ENCODE measurements around the gene C2CD3. TPM values are rescaled to one million over a fixed set of nuclear protein-coding genes. Genes with fewer than 3 reads are reported as not detected.

C2CD3 gene
- total and polyA plus RNA-seq, 9 of the 15 experiments (the other 6 are each of a cell fraction or from before 2014, with no cell fraction given): 4.4 to 20.2 (median 15.4) TPM

DNA sequence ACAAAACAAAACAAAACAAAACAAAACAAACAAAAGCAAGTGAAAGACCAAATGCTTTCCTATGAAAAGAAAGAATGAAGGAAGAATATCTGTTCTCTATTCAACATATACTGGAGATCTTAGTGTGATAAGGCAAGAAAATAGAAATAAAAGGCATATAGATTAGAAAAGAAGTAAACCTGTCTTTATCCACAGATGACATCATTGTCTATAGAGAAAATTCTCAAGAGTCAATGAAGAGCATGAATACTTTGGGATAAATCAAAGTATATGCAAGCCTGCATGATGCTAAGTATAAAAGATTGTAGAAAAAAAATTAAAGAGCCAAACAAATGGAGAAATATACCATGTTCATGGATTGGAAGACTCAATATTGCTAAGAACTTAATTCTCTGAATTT is 17.6 kb downstream of the C2CD3 start:
- no peak for DNase-seq (ENCODE audit: extremely low read depth in 1 of 4, low spot score in 3 of 4)
- intact Hi-C loops (cut with micrococcal nuclease) (no loop called here), in situ Hi-C loops (cut with MboI) (no loop called here)
- ChIA-PET POLR2A (interaction anchor here (1.5 kb wide), 1 partner anchor 17 kb away, joined by 3 read pairs; no protein-coding TSS in a partner anchor), CTCF (ENCODE audit: low intra/inter-chr PET ratio) (no interaction called here)
- no peak for FAIRE-seq
- H3K9me3 ChIP-seq (replicated peaks; ENCODE audit: control insufficient read depth, insufficient read depth, low read depth, low read length): no peaks in the 10 kb centered on the region
- no peak overlapping the region for H3K4me3 ChIP-seq
- H2AFZ ChIP-seq (ENCODE audit: low read depth, low read length): no peak overlapping the region
- no peaks in the 10 kb centered on the region for H3K27me3 ChIP-seq (ENCODE audit: control insufficient read depth in 2 of 2, insufficient read depth in 2 of 2, low read length in 2 of 2)
- no peaks in the 10 kb centered on the region for H4K20me1 ChIP-seq (replicated peaks; ENCODE audit: control insufficient read depth, insufficient read depth, low read length)
- ATAC-seq: no peak
- H3K79me2 ChIP-seq (ENCODE audit: control insufficient read depth, insufficient read depth, low read length): 0 out of 3 replicates have a peak, but pooled peaks cover 5% of the 10 kb centered on the region
- no peaks in the 10 kb centered on the region for H3K9me1 ChIP-seq (ENCODE audit: control insufficient read depth, insufficient read depth, low read length)
- no peaks in the 10 kb centered on the region for H3K4me1 ChIP-seq (replicated peaks in 1 of 2; ENCODE audit: control insufficient read depth in 2 of 2, insufficient read depth in 2 of 2, low read length in 2 of 2)
- H3K9ac ChIP-seq (ENCODE audit: insufficient read depth in 1 of 2, low read depth in 2 of 2, low read length in 2 of 2): no peak overlapping the region
- no peak overlapping the region for H3K27ac ChIP-seq (ENCODE audit: extremely low read depth, low read depth, low read length)
- TF ChIP-seq TBL1XR1 (IDR thresholded peaks at IDR 0.05; ENCODE audit: low read length in 2 of 2) (no peak), HMGN3 (IDR thresholded peaks at IDR 0.05; ENCODE audit: borderline replicate concordance, extremely low read depth, insufficient read length, low read depth, low read length) (no peak), ZBTB8A (IDR thresholded peaks at IDR 0.05; ENCODE audit: partially characterized antibody) (no peak), GATAD2B (IDR thresholded peaks at IDR 0.05; ENCODE audit: borderline replicate concordance) (no peak), CBX8 (IDR thresholded peaks at IDR 0.05; ENCODE audit: borderline replicate concordance, extremely low read depth, low read depth, low read length, poor library complexity, severe bottlenecking) (no peak), THRAP3 (IDR thresholded peaks at IDR 0.05; ENCODE audit: borderline replicate concordance) (no peak)
- TF ChIP-seq, protein P1, sequence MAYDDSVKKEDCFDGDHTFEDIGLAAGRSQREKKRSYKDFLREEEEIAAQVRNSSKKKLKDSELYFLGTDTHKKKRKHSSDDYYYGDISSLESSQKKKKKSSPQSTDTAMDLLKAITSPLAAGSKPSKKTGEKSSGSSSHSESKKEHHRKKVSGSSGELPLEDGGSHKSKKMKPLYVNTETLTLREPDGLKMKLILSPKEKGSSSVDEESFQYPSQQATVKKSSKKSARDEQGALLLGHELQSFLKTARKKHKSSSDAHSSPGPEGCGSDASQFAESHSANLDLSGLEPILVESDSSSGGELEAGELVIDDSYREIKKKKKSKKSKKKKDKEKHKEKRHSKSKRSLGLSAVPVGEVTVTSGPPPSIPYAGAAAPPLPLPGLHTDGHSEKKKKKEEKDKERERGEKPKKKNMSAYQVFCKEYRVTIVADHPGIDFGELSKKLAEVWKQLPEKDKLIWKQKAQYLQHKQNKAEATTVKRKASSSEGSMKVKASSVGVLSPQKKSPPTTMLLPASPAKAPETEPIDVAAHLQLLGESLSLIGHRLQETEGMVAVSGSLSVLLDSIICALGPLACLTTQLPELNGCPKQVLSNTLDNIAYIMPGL (CRISPR knock-in tag; IDR thresholded peaks at IDR 0.05): no peak
- TF ChIP-seq, protein P2, sequence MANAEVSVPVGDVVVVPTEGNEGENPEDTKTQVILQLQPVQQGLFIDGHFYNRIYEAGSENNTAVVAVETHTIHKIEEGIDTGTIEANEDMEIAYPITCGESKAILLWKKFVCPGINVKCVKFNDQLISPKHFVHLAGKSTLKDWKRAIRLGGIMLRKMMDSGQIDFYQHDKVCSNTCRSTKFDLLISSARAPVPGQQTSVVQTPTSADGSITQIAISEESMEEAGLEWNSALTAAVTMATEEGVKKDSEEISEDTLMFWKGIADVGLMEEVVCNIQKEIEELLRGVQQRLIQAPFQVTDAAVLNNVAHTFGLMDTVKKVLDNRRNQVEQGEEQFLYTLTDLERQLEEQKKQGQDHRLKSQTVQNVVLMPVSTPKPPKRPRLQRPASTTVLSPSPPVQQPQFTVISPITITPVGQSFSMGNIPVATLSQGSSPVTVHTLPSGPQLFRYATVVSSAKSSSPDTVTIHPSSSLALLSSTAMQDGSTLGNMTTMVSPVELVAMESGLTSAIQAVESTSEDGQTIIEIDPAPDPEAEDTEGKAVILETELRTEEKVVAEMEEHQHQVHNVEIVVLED (CRISPR knock-in tag; IDR thresholded peaks at IDR 0.05): no peak
- TF ChIP-seq, protein P3, sequence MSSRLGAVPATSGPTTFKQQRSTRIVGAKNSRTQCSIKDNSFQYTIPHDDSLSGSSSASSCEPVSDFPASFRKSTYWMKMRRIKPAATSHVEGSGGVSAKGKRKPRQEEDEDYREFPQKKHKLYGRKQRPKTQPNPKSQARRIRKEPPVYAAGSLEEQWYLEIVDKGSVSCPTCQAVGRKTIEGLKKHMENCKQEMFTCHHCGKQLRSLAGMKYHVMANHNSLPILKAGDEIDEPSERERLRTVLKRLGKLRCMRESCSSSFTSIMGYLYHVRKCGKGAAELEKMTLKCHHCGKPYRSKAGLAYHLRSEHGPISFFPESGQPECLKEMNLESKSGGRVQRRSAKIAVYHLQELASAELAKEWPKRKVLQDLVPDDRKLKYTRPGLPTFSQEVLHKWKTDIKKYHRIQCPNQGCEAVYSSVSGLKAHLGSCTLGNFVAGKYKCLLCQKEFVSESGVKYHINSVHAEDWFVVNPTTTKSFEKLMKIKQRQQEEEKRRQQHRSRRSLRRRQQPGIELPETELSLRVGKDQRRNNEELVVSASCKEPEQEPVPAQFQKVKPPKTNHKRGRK (tag; IDR thresholded peaks at IDR 0.05): no peak
- no TSS peak for BruUV-seq (replicated peaks)
- peaks cover 3% of the 10 kb centered on the region; the same call in 1 of the 3 replicates for H3K36me3 ChIP-seq (ENCODE audit: control insufficient read depth, insufficient read depth, low read length)
- H3K4me2 ChIP-seq (ENCODE audit: insufficient read depth, low read length): no peak overlapping the region
